Parathyroid adenoma (tissue), 2 donors: ENCODE measurements around the gene PARVB.

Source experiments
- H2AFZ ChIP-seq: fragments of 300-600 bp; sonication (generic); one replicate; pipeline ENCODE4 v1.7.0; 2017; ENCODE audit warnings: antibody characterized with exemption, mild to moderate bottlenecking
- H3K27ac ChIP-seq: fragments of 300-600 bp; sonication (generic); one replicate; pipeline ENCODE4 v1.7.0; 2017
- H3K27me3 ChIP-seq: fragments of 300-600 bp; sonication (generic); one replicate; pipeline ENCODE4 v1.7.0; 2017; ENCODE audit warnings: low read length; ENCODE audit not compliant: control insufficient read depth, insufficient read depth
- H3K36me3 ChIP-seq: fragments of 300-600 bp; sonication (generic); one replicate; pipeline ENCODE4 v1.7.0; 2017; ENCODE audit warnings: low read length; ENCODE audit not compliant: control insufficient read depth, insufficient read depth
- H3K4me1 ChIP-seq: fragments of 300-600 bp; sonication (generic); one replicate; pipeline ENCODE4 v1.7.0; 2017; ENCODE audit warnings: control low read depth
- H3K4me2 ChIP-seq: fragments of 300-600 bp; sonication (generic); one replicate; pipeline ENCODE4 v1.7.0; 2017; ENCODE audit warnings: low read length
- H3K4me3 ChIP-seq: fragments of 300-600 bp; sonication (generic); one replicate; pipeline ENCODE4 v1.7.0; 2017; ENCODE audit warnings: low read depth, low read length
- H3K79me2 ChIP-seq: fragments of 300-600 bp; sonication (generic); one replicate; pipeline ENCODE4 v1.7.0; 2017; ENCODE audit warnings: control low read depth
- H3K9ac ChIP-seq: fragments of 300-600 bp; sonication (generic); one replicate; pipeline ENCODE4 v1.7.0; 2017; ENCODE audit warnings: mild to moderate bottlenecking
- H3K9me3 ChIP-seq: fragments of 300-600 bp; sonication (generic); one replicate; pipeline ENCODE4 v1.7.0; 2017; ENCODE audit warnings: low read length; ENCODE audit not compliant: control insufficient read depth
- CTCF ChIP-seq: fragments of 300-600 bp; sonication (generic); IDR thresholded peaks from one replicate; pipeline ENCODE4 v1.7.0; 2017; ENCODE audit warnings: antibody characterized with exemption, mild to moderate bottlenecking
- donor health status: primary hyperparathyroidism.

The PARVB gene

DNA sequence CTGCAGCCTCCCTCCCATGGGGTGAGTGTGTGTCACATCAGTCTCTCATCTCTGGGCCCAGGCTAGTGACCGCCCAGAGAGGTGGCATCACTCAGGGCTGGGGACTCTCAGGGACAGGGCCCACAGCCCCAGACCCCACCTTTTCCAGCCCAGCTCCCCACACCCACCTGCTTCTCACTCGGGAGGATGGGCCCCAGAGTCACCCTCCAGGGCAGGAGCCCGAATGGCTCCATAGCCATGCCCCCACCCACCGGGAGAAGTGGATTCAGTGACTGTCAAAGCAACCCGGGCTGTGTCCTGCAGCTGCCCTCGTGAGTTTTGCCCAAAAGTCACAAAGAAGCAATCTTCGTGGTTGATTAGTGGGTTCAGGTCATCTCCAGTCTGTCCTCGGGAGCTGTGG, 182.6 kb downstream of the PARVB start:
- Histone ChIP-seq H2AFZ (no peak overlapping the region), H3K79me2 (no peaks in the 10 kb centered on the region), H3K27ac (no peak overlapping the region), H3K27me3 (no peaks in the 10 kb centered on the region), H3K9me3 (no peaks in the 10 kb centered on the region), H3K36me3 (no peaks in the 10 kb centered on the region), H3K4me2 (no peak overlapping the region), H3K4me3 (no peak overlapping the region), H3K9ac (no peak overlapping the region), H3K4me1 (no peaks in the 10 kb centered on the region)
- TF ChIP-seq CTCF, result no peak

GRCh38 chr22:44207173-44207980, 183.3 kb downstream of the PARVB start:
- Histone ChIP-seq H3K27me3 (no peaks in the 10 kb centered on the region), H3K27ac (no peak overlapping the region), H3K79me2 (no peaks in the 10 kb centered on the region), H3K4me3 (no peak overlapping the region), H3K4me1 (no peaks in the 10 kb centered on the region), H3K9me3 (no peaks in the 10 kb centered on the region), H3K4me2 (no peak overlapping the region), H2AFZ (no peak overlapping the region), H3K36me3 (no peaks in the 10 kb centered on the region), H3K9ac (no peak overlapping the region)
- TF ChIP-seq CTCF, result no peak

- H3K79me2 ChIP-seq, result no peaks in the 10 kb centered on the region
- TF ChIP-seq CTCF, result no peak
- no peaks in the 10 kb centered on the region for H3K9me3 ChIP-seq
- H3K4me1 ChIP-seq, result no peaks in the 10 kb centered on the region
- H2AFZ ChIP-seq, result no peak overlapping the region
- H3K9ac ChIP-seq, result no peak overlapping the region
- no peak overlapping the region for H3K4me3 ChIP-seq
- H3K27me3 ChIP-seq, result no peaks in the 10 kb centered on the region
- no peak overlapping the region for H3K4me2 ChIP-seq
- H3K27ac ChIP-seq, result no peak overlapping the region
- no peaks in the 10 kb centered on the region for H3K36me3 ChIP-seq
Measured at GRCh38 chr22:44207981-44208317, 183.8 kb downstream of the PARVB start.

DNA sequence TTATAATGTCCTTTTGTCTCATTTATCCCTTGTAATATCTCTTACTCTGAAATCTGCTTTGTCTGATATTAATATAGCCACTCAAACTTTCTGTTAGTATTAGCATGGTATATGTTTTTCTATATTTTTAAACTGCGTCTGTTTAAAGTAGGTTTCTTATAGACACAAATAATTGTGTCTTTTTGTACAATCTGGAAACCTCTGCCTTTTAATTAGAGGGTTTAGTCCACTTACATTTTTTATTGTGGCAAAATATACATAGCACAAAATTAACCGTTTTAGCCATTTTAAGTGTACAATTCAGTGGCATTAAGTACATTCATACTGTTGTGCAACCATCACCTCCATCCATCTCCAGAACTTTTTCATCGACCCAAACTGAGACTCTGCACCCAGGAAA, 185.2 kb downstream of the PARVB start:
- TF ChIP-seq CTCF, result no peak
- no peak overlapping the region for H2AFZ ChIP-seq
- H3K4me1 ChIP-seq, result no peaks in the 10 kb centered on the region
- no peak overlapping the region for H3K27ac ChIP-seq
- H3K9ac ChIP-seq, result no peak overlapping the region
- no peak overlapping the region for H3K4me2 ChIP-seq
- H3K9me3 ChIP-seq, result no peaks in the 10 kb centered on the region
- H3K4me3 ChIP-seq, result no peak overlapping the region
- H3K36me3 ChIP-seq, result no peaks in the 10 kb centered on the region
- H3K79me2 ChIP-seq, result no peaks in the 10 kb centered on the region
- no peaks in the 10 kb centered on the region for H3K27me3 ChIP-seq

DNA sequence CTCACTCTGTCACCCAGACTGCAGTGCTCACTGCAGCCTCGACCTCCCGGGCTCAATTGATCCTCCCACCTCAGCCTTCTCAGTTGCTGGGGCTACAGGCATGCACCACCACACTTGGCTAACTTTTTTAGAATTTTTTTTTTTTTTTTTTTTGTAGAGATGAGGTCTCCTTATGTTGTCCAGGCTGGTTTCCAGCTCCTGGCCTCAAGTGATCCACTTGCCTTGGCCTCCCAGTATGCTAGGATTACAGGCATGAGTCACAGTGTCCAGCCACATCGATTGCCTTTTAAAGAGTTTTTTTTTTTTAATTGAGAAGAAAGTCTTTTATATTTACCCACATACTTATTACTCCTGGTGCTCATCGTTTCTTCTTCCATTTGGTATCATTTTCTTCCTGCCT, 186.6 kb downstream of the PARVB start:
- Histone ChIP-seq H3K27ac (no peak overlapping the region), H2AFZ (no peak overlapping the region), H3K4me3 (no peak overlapping the region), H3K36me3 (no peaks in the 10 kb centered on the region), H3K4me2 (no peak overlapping the region), H3K9me3 (no peaks in the 10 kb centered on the region), H3K9ac (no peak overlapping the region), H3K27me3 (no peaks in the 10 kb centered on the region), H3K4me1 (no peaks in the 10 kb centered on the region), H3K79me2 (no peaks in the 10 kb centered on the region)
- TF ChIP-seq CTCF, result no peak
